ENCODE results near the gene ZNF688. TPM values are rescaled to one million over a fixed set of nuclear protein-coding genes. Genes with fewer than 3 reads are reported as not detected.

Gene ZNF688
- total and polyA plus RNA-seq, 2 experiments from 2014 or later, result 4.0 to 4.4 TPM

GRCh38 chr16:30600929-30601328 lies 29.4 kb upstream of the ZNF688 start:
- Mint-ChIP-seq H3K4me1 (no peaks in the 10 kb centered on the region), H3K36me3 (ENCODE audit: low read depth) (peaks cover 35% of the 10 kb centered on the region), H3K9me3 (peaks cover 6% of the 10 kb centered on the region; the same call in 2 of the 3 replicates), H3K4me3 (no peak overlapping the region), H3K27ac (no peak overlapping the region), H3K27me3 (ENCODE audit: insufficient read depth, low read depth, poor library complexity) (peaks cover 8% of the 10 kb centered on the region)
- Histone ChIP-seq H3K9me2 (ENCODE audit: insufficient read depth) (no peaks in the 10 kb centered on the region), H3K36me3 (ENCODE audit: insufficient read depth) (0 out of 2 replicates have a peak, but pooled peaks cover 3% of the 10 kb centered on the region), H3K27ac (ENCODE audit: low read depth) (no peak overlapping the region), H3K27me3 (ENCODE audit: insufficient read depth) (no peaks in the 10 kb centered on the region), H4K20me1 (replicated peaks; ENCODE audit: insufficient read depth) (peaks cover 4% of the 10 kb centered on the region; the same call in 1 of the 2 replicates), H3K4me1 (ENCODE audit: insufficient read depth) (no peaks in the 10 kb centered on the region), H3K79me2 (replicated peaks; ENCODE audit: insufficient read depth) (0 out of 2 replicates have a peak, but pooled peaks cover 1% of the 10 kb centered on the region), H3K4me3 (no peak overlapping the region), H3F3A (replicated peaks; ENCODE audit: low read depth) (peaks cover 3% of the 10 kb centered on the region; the same call in 1 of the 2 replicates), H3K4me2 (no peak overlapping the region), H2AFZ (no peak overlapping the region)
- no peak for TF ChIP-seq NANOG (IDR thresholded peaks at IDR 0.05; ENCODE audit: borderline replicate concordance)
- TF ChIP-seq JUNB (IDR thresholded peaks at IDR 0.05; ENCODE audit: unreplicated experiment), result no peak
- TF ChIP-seq ZNF462 (CRISPR knock-in tag; IDR thresholded peaks at IDR 0.05), result no peak
- TF ChIP-seq EZH2 (IDR thresholded peaks at IDR 0.05; ENCODE audit: low read depth, unreplicated experiment), result no peak
- TF ChIP-seq CTCF (conservative IDR thresholded peaks at IDR 0.05; ENCODE audit: low read depth in 2 of 2), result no peak
- TF ChIP-seq REST (IDR thresholded peaks at IDR 0.05; ENCODE audit: unreplicated experiment), result no peak
- TF ChIP-seq ETS1 (IDR thresholded peaks at IDR 0.05), result no peak
- no peak for TF ChIP-seq EZH2phosphoT487 (IDR thresholded peaks at IDR 0.05; ENCODE audit: unreplicated experiment)
- TF ChIP-seq ZNF114 (CRISPR knock-in tag; IDR thresholded peaks at IDR 0.05), result no peak
- TF ChIP-seq ZNF331 (CRISPR knock-in tag; IDR thresholded peaks at IDR 0.05; ENCODE audit: low read depth), result no peak
- TF ChIP-seq POLR2AphosphoS5 (IDR thresholded peaks at IDR 0.05; ENCODE audit: low read depth), result no peak
- TF ChIP-seq CREB1 (CRISPR knock-in tag; IDR thresholded peaks at IDR 0.05; ENCODE audit: low read depth), result no peak
- TF ChIP-seq STAT1 (IDR thresholded peaks at IDR 0.05; ENCODE audit: unreplicated experiment), result no peak
- DNase-seq (ENCODE audit: low spot score) (no peak), ATAC-seq (no peak)

Measured in GM23338 (cell line).